Nucleus accumbens (tissue), 56 donors: ENCODE results near the gene PACS1.

ENCODE experiments used
- DNase-seq, 56 donors: peaks; one replicate each; lab custom pipeline; 2025; lab: John Stamatoyannopoulos, UW

The PACS1 gene

DNA sequence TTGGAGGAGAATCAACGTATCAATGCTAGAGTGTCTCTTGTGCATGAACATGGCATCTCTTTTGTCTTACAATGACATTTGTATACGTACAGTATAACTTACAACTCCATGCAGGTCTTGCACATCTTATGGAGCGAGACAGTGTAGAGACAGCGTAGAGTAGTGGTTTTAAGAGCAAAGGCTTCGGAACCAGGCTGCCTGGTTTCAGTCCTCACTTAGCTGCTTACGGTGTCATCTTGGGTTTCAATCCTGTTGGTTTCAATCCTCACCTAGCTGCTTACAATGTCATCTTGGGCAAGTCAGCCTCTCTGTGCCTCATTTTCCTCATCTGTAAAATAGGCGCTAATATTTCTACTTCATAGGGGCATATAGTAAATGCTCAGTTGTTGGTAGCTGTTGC is 98.2 kb downstream of the PACS1 start:
- no peak for DNase-seq

DNA sequence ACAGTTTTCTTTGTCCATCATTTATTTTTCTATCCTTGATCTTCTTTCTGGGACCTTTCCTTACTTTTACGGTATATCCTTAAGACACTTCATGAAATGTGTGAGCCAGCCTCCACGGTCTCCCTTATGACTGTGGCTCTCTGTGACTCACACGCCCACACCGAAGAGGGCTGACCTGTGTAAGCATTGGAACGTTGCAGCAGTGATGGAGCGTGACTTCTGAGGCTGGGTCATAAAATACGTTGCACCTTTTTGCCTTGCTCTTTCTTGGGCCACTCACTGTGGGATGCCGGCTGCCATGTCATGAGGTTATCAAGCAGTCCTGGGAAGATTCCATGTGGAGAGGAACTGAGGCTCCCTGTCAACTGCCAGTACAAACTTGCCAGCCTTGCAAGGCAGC is 102.1 kb downstream of the PACS1 start:
- DNase-seq: no peak

DNA sequence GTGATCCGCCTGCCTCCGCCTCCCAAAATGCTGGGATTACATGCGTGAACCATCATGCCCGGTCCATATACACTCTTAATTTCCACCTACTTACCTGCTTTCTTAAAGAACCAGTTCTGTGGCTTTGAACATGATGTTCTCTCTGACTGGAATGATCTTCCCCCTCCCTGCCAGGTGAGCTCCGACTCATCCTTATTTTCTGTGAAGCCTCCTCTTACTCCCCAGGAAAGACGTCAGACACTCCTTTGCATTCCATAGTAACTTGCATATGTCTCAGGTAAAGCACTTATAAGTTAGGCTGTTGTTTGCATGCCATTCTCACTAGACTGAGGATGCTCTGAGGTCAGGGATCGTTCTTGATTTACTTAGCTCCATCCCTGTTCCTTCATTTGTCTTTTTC is 106.6 kb downstream of the PACS1 start:
- DNase-seq: no peak

DNA sequence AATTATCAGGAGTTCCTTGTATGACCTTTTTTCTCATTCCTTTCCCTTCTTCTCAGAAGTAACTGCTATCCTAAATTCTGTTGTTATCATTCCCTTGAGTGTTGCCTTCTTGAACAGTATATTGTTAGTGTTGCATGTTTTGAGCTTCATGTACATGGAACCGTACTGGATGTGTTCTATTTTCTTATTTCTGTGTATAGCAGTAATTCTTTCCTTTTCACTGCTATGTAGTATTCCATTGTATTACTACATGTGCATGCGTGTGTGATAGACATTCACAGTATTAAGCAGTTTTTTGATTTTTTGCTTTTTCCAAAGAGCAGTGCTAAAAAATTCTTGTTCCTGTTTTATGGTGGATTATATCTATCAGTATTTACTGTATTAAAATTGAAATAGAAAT is 108.1 kb downstream of the PACS1 start:
- no peak for DNase-seq

DNA sequence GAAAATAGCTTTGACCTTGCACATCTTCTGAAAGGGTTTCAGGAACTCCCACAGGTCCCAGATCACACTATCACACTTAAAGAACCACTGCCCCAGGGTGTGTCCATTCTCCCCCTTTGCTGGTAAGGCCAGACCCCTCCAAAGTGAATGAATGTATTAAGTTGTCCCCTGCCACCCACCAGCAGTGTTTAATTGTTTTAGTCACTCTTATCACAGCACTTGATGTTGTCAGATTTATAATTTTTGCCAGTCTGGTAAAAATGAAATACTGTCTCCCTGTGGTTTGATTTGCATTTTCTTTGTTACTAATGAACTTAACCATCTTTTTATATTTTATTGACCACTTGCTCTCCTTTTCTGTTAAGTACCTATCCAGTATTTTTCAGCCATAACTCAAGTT is 108.8 kb downstream of the PACS1 start:
- DNase-seq: no peak

DNA sequence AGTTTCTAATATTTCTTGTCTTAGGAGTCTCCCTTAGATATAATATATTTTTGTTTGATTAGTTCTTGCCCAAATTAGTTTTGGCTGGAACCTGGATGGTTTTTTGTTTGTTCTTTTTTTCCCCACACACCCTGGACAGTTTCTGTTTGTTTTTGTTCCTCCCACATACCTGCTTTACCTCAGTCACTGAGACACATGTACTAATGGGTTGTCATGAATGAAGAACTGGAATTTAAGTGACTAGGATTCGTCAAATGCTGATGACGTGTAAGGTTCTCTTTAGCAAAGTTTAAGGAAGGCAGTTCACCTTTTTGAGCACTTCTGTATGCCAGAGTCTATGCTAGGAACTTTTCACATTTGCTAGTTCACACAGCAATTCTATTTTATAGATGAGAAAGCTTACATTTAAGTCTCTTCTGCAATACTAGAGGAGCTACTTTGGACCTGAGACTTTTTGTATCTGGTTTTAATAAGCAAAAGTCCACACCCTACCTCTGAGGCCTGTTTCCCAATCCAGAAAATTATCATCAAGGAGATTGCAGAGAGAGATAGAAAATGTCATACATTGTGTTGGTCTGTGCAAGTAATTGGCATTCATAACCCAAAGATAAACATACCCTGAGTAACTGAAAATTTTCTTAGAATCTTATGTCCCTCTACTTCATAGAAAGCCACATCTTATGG is 111.7 kb downstream of the PACS1 start:
- DNase-seq: no peak

DNA sequence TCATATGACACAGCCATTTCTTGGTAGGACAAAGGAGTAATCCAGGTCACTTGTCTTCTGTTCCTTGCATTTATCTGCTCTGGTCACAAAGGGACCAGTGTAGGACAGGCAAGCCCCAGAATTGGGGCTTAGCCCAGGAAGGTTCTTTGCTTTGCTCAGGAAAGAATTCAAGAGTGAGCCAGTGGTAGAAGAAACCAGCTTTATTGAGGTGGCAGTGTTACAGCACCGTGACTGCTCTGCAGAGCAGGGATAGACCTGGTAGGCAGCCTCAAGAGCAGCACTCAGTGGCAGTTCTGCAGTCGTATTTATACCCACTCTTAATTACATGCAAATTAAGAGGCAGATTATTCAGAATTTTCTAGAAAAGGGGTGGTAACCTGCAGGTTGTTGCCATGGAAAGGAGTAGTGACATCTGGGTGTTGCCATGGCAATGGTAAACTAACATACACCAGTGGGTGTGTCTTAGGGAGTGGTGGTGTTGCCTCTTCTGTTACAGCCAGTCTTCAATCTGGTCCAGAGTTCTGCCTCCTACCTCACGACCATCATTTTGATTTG is 113.5 kb downstream of the PACS1 start:
- DNase-seq: peak in 15 of 56 donors; percentile 5 to 39 (median 18)

DNA sequence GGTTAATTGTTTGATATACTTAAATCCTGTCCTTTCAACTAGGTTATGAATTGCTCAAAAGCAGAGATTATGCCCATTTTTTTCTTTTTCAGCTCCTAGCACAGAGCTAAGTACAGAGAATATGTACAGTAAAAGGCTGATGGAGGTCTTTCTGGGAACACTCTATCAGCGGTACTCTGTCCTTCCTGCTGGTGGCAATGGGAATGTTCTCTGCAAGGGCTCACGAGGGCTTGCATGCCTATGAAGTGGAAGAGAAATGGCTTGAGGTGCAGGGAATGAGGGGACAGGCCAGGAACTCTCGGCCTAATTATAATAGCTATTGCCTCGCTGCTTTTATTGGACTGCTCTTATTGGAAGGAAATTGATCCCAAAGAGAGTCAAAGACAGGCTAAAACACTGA is 114.7 kb downstream of the PACS1 start:
- no peak for DNase-seq

DNA sequence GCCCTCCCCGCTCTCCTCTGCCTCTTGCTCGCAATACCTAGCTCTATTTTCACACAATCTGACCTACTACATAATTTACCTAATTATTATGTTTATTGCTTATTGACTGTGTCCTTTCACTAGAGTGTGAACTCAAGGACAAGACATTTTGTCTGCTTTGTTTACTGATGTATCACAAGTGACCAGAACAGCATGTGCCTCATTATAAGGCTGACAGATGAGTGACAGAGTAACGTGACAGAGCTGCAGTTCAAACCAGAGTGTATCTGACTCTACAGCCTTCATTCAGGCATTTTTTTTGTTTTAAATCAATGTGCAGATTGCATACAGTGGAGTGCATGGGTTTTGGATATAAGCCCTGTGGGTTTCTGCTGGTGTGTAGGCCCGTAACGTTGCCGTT is 116.4 kb downstream of the PACS1 start:
- DNase-seq: no peak

DNA sequence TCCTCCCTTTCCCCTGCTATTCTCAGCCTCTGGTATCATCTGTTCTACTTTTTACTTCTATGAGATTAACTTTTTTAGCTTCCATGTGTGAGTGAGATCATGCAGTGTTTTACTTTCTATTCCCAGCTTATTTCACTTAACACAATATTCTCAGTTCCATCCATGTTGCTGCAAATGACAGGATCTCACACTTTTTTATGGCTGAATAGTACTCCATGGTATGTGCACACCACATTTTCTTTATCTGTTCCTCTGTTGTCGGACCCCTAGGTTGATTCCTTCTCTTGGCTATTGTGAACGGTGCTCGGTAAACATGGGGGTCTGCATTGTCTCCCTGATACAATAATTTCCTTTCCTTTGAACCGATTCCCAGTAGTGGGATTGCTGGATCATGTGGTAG is 117.4 kb downstream of the PACS1 start:
- DNase-seq: no peak

DNA sequence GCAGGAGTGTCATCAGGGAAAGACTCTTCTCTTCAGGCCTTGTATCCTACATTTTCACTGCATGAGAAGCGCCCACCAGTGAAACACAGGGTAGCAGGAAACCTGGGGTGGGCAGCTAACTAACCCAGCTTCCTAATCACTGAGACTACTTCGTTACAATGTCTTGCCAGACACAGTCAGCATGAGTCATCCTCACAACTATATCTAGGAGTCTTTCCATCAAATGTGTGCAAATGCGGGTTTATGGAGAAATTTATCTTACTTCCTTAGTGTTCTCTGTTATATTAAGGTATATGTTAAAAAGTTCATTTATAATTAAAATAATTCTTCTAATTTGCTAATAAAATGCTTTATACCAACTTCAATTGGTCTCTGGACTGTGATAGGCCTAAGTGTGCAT is 118.5 kb downstream of the PACS1 start:
- no peak for DNase-seq

DNA sequence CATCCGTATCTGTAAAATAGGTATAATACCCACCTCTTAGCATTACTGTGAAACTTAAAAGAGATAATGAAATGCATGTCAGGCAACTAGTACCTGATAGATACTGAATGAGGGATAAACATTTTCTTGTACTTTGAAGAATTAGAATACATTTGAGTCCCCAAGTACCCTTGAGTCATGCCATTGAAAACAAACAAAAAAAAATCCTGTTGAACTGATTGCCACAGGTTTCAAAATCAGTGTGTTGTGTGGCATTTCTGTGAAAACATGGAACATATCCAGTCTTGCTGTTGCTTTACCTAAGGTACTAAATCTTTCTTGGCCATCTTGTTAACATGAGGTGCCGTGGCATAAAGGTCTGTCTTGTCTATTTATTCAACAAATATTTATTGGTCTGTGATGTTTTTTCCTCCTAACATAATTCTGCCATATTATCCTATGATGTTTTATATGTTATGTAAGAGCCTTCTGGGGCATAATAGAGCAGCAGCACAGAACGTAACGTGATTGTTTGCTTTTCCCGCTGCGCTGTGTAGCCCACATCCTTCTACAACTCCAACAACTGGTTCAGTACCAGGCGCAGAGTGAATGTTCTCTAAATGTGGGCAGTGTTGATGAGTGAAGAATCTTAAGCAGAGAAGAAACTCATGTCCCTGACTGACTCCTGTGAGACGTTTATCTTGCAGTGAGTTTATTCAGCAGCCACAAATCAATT is 119.1 kb downstream of the PACS1 start:
- DNase-seq: peak in 4 of 56 donors; percentile 3 to 23 (median 6)

DNA sequence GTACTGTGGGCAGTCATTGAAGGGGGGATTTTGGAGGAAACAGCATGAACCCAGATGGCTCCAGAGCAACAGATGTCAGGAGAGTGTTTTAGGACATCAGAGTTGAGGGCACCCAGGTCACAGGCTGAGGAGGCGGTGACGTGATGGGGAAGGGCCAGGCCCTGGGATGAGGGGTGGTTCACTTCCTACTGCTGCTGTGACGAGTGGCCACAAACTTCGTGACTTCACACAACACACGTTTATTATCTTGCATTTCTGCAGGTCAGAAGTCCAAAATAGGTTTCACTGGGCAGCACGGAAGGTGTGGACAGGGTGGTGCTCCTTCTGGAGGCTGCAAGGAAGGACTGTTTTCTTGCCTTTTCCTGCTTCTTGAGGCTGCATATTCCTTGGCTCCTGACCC is 120.7 kb downstream of the PACS1 start:
- no peak for DNase-seq

DNA sequence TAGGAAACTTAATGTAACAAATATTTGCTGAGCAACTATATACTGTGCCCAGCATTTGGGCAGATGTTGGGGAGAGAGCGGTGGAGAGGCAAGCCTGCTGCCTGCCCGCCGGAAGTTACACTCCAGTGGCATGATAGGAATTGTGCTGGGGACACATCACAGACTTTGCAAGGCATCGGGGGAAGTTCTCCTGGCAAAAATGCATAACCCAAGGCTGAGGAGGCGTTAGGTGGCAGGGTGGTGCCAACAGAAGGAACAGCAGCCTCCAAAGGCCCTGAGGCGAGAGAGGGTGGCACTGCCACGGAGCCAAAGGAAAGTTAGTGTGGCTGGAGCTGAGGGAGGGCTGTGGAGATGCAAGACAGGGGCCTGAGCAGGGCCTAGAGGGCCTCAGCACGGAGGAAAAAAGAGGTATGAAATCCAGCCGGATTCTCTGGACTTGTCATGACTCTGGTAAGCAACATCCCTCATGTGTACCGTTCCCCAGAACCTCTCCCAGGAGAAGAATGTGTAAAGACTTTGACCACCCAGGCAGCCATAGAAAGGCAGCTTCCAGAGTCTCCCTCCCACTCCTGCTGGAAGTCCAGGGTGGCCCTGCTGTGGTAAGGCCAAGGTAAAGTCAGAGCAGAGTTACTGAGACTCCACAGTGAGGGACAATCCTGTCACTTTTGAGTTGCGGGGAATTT is 122.2 kb downstream of the PACS1 start:
- DNase-seq: no peak

DNA sequence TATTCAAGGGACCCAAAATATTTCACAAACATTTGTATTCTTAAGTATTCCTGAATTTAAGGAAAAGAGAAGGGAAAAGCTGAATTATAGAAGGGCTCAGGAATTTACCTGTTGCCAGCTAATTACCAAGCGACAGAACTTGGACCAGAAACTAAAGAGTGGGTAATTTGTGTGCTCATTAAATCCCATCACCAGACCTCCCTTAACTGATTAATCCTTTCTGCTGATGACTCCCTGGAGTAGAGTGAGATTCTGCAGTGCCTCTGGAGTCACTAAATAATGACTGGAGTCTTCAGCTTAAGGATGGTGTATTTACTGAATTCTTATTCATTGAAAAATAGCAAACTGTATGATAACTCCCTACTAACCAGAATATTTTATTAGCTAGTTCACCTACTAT is 124.3 kb downstream of the PACS1 start:
- no peak for DNase-seq

DNA sequence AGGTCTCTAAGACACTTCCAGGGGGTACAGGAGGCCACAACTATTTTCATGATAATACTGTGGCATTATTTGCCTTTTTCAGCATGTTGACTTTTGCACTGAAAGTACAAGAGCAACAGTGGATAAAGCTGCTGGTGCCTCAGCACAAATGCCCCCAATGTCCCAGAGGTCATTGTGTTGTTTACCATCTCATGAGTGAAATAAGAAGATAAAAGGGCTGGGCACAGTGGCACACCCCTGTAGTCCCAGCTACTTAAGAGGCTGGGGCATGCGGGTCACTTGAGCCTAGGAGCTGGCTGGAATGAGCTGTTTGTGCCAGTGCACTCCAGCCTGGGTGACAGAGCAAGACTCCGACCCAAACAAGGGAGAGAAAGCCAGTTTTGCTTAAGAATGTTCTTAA is 125.8 kb downstream of the PACS1 start:
- no peak for DNase-seq

DNA sequence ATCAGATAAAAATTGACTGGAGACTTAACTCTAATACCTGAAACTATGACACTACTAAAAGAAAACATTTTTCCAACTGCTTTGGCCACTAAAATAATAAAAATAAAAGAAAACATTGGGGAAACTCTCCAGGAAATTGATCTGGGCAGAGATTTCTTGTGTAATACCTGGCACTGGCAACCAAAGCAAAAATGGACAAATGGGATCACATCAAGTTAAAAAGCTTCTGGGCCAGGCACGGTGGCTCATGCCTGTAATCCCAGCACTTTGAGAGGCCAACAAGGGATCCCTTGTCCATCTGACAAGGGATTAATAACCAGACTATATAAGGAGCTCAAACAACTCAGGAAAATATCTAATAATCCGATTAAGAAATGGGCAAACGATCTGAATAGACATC is 133.8 kb downstream of the PACS1 start:
- no peak for DNase-seq

DNA sequence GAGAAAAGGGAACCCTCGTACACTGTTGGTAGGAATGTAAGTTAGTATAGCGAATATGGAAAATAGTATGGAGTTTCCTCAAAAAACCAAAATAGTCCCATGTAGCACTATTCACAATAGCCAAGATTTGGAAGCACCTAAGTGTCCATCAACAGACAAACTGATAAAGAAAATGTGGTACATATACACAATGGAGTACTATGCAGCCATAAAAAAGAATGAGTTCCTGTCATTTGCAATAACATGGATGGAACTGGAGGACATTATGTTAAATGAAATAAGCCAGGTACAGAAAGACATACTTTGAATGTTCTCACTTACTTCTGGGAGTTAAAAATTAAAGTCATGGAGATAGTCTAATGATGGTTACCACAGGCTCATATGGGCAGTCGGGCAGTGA is 134.3 kb downstream of the PACS1 start:
- DNase-seq: no peak

DNA sequence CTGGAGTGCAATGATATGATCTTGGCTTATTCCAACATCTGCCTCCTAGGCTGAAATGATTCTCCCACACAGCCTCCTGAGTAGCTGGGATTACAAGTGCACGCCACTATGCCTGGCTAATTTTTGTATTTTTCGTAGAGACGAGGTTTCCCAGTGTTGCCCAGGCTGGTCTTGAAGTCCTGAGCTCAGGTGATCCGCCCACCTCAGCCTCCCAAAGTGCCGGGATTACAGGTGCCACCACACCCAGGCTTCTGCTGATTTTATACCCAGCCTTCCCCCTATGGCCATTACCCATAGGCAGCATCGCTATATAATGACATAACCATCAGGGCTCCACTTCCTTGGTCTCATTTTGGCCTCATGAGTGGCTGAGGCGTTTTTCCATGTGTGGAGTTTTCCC is 137.7 kb downstream of the PACS1 start:
- no peak for DNase-seq

DNA sequence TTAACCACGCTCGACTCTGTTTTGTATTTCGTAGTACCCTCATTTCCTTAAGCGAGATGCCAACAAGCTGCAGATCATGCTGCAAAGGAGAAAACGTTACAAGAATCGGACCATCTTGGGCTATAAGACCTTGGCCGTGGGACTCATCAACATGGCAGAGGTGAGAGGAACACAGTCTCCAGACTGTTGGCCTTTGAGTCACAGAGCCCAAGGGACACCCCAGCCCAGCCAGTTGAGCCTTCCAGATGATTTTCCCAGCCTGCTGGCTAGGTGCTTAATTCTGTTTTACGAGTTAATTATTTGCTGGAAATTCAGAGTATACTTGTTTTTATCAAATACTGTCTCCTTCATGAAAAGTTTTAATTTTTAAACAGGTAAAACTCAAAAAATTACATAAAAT is 141.0 kb downstream of the PACS1 start:
- no peak for DNase-seq

DNA sequence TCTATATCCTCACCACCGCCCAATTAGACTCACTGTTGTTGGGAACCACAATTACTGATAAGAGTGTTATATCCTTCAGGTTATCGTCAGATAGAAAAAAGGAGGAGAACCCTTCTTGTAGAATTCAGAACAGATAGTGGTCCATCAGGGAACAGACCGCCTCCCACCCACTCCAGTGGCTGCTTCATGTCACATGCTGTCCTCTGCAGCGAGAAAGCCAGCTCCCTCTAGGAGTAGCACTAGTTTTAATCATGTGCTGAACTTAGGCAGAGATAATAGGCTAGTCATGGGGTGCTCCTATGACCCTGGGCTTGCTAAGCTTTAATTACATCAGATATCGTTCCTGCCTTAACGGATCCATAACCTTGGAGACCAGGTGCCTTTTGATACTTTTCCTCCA is 146.8 kb downstream of the PACS1 start:
- DNase-seq: no peak

DNA sequence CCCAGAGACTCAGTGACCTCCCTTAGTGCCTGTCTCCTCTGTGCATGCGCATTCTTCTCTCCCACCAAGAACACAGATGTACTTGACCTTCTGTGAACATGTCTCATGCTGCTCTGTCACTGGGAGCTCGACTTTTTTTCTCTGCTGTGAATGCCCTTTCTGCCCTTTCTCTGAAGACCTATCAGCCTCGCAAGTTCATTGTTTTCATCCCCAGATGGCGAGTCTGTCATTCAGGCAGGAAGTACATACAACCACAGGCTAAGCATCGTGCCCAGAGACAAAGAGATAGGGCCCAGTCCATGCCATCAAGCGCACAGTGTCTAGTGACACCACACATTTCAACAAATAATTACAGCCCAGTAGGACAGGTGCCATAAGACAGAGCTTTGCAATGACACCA is 148.0 kb downstream of the PACS1 start:
- no peak for DNase-seq
